NT2/D1 (cell line): Measurements from ENCODE around the gene GPD1L.

ENCODE experiments used
- SUZ12 ChIP-seq: IDR thresholded peaks from 2 replicates; pipeline ENCODE4 v1.6.1; 2011; ENCODE audit not compliant: insufficient read length, insufficient read depth; ENCODE audit errors: extremely low read depth
- YY1 ChIP-seq: IDR thresholded peaks from 2 replicates; pipeline ENCODE4 v1.6.1; 2011; ENCODE audit not compliant: insufficient read length, insufficient read depth
- ZNF274 ChIP-seq: IDR thresholded peaks from 2 replicates; pipeline ENCODE4 v1.6.1; 2011; ENCODE audit warnings: mild to moderate bottlenecking, low read depth, low read length

- no peak for TF ChIP-seq YY1
- TF ChIP-seq ZNF274, result no peak
- no peak for TF ChIP-seq SUZ12
These were observed 54.3 kb downstream of the GPD1L start for GRCh38 chr3:32160706-32161214.
